GM21737 (cell line): ENCODE data around the gene MMP13.
"Not testable (repeated sequence)": the region's sequence is repeated elsewhere in the genome, so short reads cannot be mapped to it uniquely, and the experiment has no call there.

Source experiments
- ATAC-seq: cut with Tn5 transposase; IDR thresholded peaks from one replicate; pipeline ENCODE4 v1.9.1; 2021; ENCODE audit warnings: mild to moderate bottlenecking, moderate library complexity; ENCODE audit not compliant: unreplicated experiment

MMP13 gene

GRCh38 chr11:102905848-102906247 is 49.7 kb downstream of the MMP13 start:
- ATAC-seq: not testable (repeated sequence)

- ATAC-seq: not testable (repeated sequence)
Observed at GRCh38 chr11:102903895-102904294, 51.6 kb downstream of the MMP13 start.

GRCh38 chr11:102900346-102900745 is 55.2 kb downstream of the MMP13 start:
- no peak for ATAC-seq
